Osteocyte (in vitro differentiated cells): Measurements from ENCODE around the gene KCNH1. TPM values are rescaled to one million over a fixed set of nuclear protein-coding genes. Genes with fewer than 3 reads are reported as not detected.

Source experiments
- DNase-seq: peaks from one replicate; pipeline ENCODE4 v3.0.0; 2021; ENCODE audit warnings: mixed read lengths; ENCODE audit not compliant: unreplicated experiment; ENCODE audit errors: extremely low spot score
- H3K27ac Mint-ChIP-seq: one replicate; pipeline ENCODE4 v1.8.0; 2021; ENCODE audit warnings: mild to moderate bottlenecking, mixed read lengths; ENCODE audit not compliant: unreplicated experiment
- H3K27me3 Mint-ChIP-seq: one replicate; pipeline ENCODE4 v1.8.0; 2021; ENCODE audit warnings: mixed read lengths; ENCODE audit not compliant: unreplicated experiment
- H3K36me3 Mint-ChIP-seq: one replicate; pipeline ENCODE4 v1.8.0; 2021; ENCODE audit warnings: mixed read lengths; ENCODE audit not compliant: unreplicated experiment
- H3K4me1 Mint-ChIP-seq: one replicate; pipeline ENCODE4 v1.8.0; 2021; ENCODE audit warnings: mixed read lengths; ENCODE audit not compliant: unreplicated experiment
- H3K4me3 Mint-ChIP-seq: one replicate; pipeline ENCODE4 v1.8.0; 2021; ENCODE audit warnings: mild to moderate bottlenecking, moderate library complexity, mixed read lengths; ENCODE audit not compliant: unreplicated experiment
- H3K9me3 Mint-ChIP-seq: one replicate; pipeline ENCODE4 v1.8.0; 2021; ENCODE audit warnings: mixed read lengths; ENCODE audit not compliant: unreplicated experiment
- total RNA-seq: library from RNA; stranded (reverse); gene quantifications from 2 replicates; pipeline ENCODE4 v1.2.1, GENCODE V29; 2021
- TF ChIP-seq, protein P1 (sequence below): fragments of 200-600 bp; sonication (generic); IDR thresholded peaks from 2 replicates; pipeline ENCODE4 v1.5.0; 2021; ENCODE audit warnings: antibody characterized with exemption, mild to moderate bottlenecking, moderate library complexity

Gene KCNH1
- total RNA-seq, 1 donor from 2014 or later = 7.3 TPM

GRCh38 chr1:210850556-210850955 lies 283.4 kb downstream of the KCNH1 start:
- Mint-ChIP-seq H3K27ac (no peak overlapping the region), H3K27me3 (no peaks in the 10 kb centered on the region), H3K36me3 (no peaks in the 10 kb centered on the region), H3K4me1 (no peaks in the 10 kb centered on the region), H3K9me3 (no peaks in the 10 kb centered on the region), H3K4me3 (no peak overlapping the region)
- no peak for DNase-seq
- TF ChIP-seq, protein P1, sequence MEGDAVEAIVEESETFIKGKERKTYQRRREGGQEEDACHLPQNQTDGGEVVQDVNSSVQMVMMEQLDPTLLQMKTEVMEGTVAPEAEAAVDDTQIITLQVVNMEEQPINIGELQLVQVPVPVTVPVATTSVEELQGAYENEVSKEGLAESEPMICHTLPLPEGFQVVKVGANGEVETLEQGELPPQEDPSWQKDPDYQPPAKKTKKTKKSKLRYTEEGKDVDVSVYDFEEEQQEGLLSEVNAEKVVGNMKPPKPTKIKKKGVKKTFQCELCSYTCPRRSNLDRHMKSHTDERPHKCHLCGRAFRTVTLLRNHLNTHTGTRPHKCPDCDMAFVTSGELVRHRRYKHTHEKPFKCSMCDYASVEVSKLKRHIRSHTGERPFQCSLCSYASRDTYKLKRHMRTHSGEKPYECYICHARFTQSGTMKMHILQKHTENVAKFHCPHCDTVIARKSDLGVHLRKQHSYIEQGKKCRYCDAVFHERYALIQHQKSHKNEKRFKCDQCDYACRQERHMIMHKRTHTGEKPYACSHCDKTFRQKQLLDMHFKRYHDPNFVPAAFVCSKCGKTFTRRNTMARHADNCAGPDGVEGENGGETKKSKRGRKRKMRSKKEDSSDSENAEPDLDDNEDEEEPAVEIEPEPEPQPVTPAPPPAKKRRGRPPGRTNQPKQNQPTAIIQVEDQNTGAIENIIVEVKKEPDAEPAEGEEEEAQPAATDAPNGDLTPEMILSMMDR = no peak

DNA sequence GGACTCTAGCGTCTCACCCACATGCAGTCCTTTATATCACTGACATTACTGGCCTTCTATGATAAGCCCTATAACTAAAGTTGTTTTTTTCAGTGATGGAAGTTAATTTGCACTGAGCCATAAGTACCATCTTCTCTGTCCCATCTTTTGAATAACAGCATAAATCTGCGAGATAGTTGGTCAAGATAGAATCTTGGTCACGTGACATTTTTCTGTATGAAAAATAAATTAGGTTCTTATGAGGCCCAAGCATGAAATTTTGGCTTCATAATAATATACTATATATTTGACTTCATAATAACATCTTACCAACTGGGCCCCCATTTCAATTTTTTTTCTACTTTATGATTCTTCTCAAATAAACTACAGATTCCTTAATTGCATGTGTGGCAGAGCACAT lies 285.5 kb downstream of the KCNH1 start:
- Mint-ChIP-seq H3K36me3 (no peaks in the 10 kb centered on the region), H3K27me3 (no peaks in the 10 kb centered on the region), H3K27ac (no peak overlapping the region), H3K4me1 (no peaks in the 10 kb centered on the region), H3K9me3 (peaks cover 6% of the 10 kb centered on the region), H3K4me3 (no peak overlapping the region)
- no peak for DNase-seq
- TF ChIP-seq, protein P1 = no peak

- peaks cover 14% of the 10 kb centered on the region for H3K9me3 Mint-ChIP-seq
- no peaks in the 10 kb centered on the region for H3K4me1 Mint-ChIP-seq
- H3K36me3 Mint-ChIP-seq = peaks cover 5% of the 10 kb centered on the region
- no peak for DNase-seq
- H3K27ac Mint-ChIP-seq = no peak overlapping the region
- H3K4me3 Mint-ChIP-seq = no peak overlapping the region
- no peaks in the 10 kb centered on the region for H3K27me3 Mint-ChIP-seq
- TF ChIP-seq, protein P1 = no peak
These were observed 291.9 kb downstream of the KCNH1 start for GRCh38 chr1:210841926-210842625.

GRCh38 chr1:210830034-210831028 lies 303.6 kb downstream of the KCNH1 start:
- TF ChIP-seq, protein P1 = no peak
- no peaks in the 10 kb centered on the region for H3K9me3 Mint-ChIP-seq
- H3K36me3 Mint-ChIP-seq = no peaks in the 10 kb centered on the region
- no peak overlapping the region for H3K4me3 Mint-ChIP-seq
- no peaks in the 10 kb centered on the region for H3K27me3 Mint-ChIP-seq
- no peak overlapping the region for H3K27ac Mint-ChIP-seq
- no peak for DNase-seq
- no peaks in the 10 kb centered on the region for H3K4me1 Mint-ChIP-seq
